K562 (cell line): ENCODE data around the gene PRELID1. TPM values are rescaled to one million over a fixed set of nuclear protein-coding genes. Genes with fewer than 3 reads are reported as not detected.

Source experiments
- CBX3 ChIP-seq, 2 experiments: IDR thresholded peaks; 1 replicate in 1 of 2; 2 replicates in 1 of 2; pipeline ENCODE4 v1.6.1; 2012; ENCODE audit warnings: inconsistent platforms in 2 of 2, low read length in 2 of 2, borderline replicate concordance in 1 of 2, control low read depth in 1 of 2
- GABPA ChIP-seq: fragments of 200-800 bp; sonication (Bioruptor generic); conservative IDR thresholded peaks from 2 replicates; pipeline ENCODE4 v1.6.1; 2016; ENCODE audit warnings: low read depth, missing genetic modification characterization, missing compliant biosample characterization
- HNRNPL ChIP-seq: fragments of 200-400 bp; formaldehyde crosslinking; IDR thresholded peaks from 2 replicates; pipeline ENCODE4 v1.6.1; 2017; ENCODE audit warnings: low read depth, mild to moderate bottlenecking, low read length
- NR2C2 ChIP-seq, 2 experiments: fragments of 200-800 bp in 1 of 2; sonication (Bioruptor generic) in 1 of 2; sonication (generic) in 1 of 2; formaldehyde crosslinking in 1 of 2; IDR thresholded peaks; 2 replicates each; pipeline versions ENCODE4 v1.6.1 to v1.8.0; 2016 to 2022; ENCODE audit warnings: mild to moderate bottlenecking in 1 of 2, missing compliant biosample characterization in 1 of 2, missing genetic modification characterization in 1 of 2, missing genetic modification reagents in 1 of 2
- PCBP1 ChIP-seq: fragments of 200-400 bp; formaldehyde crosslinking; IDR thresholded peaks from 2 replicates; pipeline ENCODE4 v1.6.1; 2018; ENCODE audit warnings: mild to moderate bottlenecking, low read depth, low read length; ENCODE audit not compliant: poor library complexity, severe bottlenecking
- SMAD3 ChIP-seq: fragments of 450-650 bp; formaldehyde crosslinking; conservative IDR thresholded peaks from 2 replicates; pipeline ENCODE4 v1.4.0; 2020; ENCODE audit warnings: mild to moderate bottlenecking
- TCF7L2 ChIP-seq: fragments of 150-350 bp; IDR thresholded peaks from 2 replicates; pipeline ENCODE4 v1.6.1; 2016; ENCODE audit warnings: low read depth, mild to moderate bottlenecking, low read length, moderate library complexity
- ZNF146 ChIP-seq: IDR thresholded peaks from one replicate; pipeline ENCODE4 v1.6.1; 2018; ENCODE audit warnings: missing compliant biosample characterization; ENCODE audit not compliant: unreplicated experiment
- polyA plus RNA-seq, 8 experiments: library from polyadenylated mRNA; depleted of rRNA in 4 of 8; stranded (reverse) in 5 of 8; unstranded in 3 of 8; fragments of >200 nt; fragmentation: Nextera tagmentation in 2 of 8; fragmentation: Illumina TruSeq in 1 of 8; extraction: Ambion mirVana in 2 of 8; extraction: Trizol in 1 of 8; gene quantifications; 2 replicates each; pipeline versions ENCODE4 v1.2.1 to v1.2.3, GENCODE V29; 2011 to 2014; ENCODE audit warnings: inconsistent platforms in 1 of 8, missing spikeins in 1 of 8
- total RNA-seq, 7 experiments: library from RNA; depleted of rRNA in 6 of 7; stranded (reverse); fragments of >200 nt in 6 of 7; fragmentation: Illumina TruSeq in 2 of 7; extraction: Trizol in 2 of 7; gene quantifications; 2 replicates each; pipeline versions ENCODE4 v1.2.1 to v1.2.3, GENCODE V29; 2011 to 2021; ENCODE audit warnings: low replicate concordance in 1 of 7
- TF ChIP-seq, protein P1 (sequence below): sonication (generic); formaldehyde crosslinking; IDR thresholded peaks from 2 replicates; pipeline ENCODE4 v1.8.0; 2022; ENCODE audit warnings: mild to moderate bottlenecking, missing genetic modification reagents
- TF ChIP-seq, protein P2 (sequence below): fragments of 250-450 bp; sonication (Bioruptor Pico); IDR thresholded peaks from 2 replicates; pipeline ENCODE4 v1.5.1; 2021; ENCODE audit warnings: mild to moderate bottlenecking
- TF ChIP-seq, protein P3 (sequence below): fragments of 250-450 bp; sonication (Bioruptor Pico); IDR thresholded peaks from 2 replicates; pipeline ENCODE4 v1.5.0; 2021; ENCODE audit warnings: mild to moderate bottlenecking, borderline replicate concordance
- TF ChIP-seq, protein P4 (sequence below): fragments of 250-450 bp; sonication (Bioruptor Pico); IDR thresholded peaks from 2 replicates; pipeline ENCODE4 v1.5.0; 2021; ENCODE audit warnings: mild to moderate bottlenecking, moderate library complexity

Gene PRELID1
- total and polyA plus RNA-seq, 9 of the 15 experiments (the other 6 are each of a cell fraction or from before 2014, with no cell fraction given): 40.1 to 484 (median 340) TPM

DNA sequence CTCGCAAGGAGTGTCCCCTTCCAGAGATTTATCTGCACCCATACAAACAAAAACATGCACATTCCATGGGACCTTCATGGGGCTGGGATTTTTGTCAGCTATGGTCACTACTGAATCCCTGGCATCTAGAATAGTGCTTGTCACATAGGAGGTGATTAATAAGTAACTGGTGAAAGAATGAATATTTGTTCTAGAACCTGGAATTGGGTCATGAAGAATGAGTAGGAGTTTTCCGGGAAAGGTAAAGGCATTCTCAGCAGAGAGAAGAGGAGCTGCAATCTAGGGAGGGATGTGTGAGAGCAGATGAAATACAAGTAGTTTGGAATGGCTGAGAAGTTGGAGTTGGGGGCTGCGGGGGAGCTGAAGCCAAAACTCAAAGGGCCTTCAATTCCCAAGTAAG is 50.7 kb downstream of the PRELID1 start (continued):
- TF ChIP-seq, protein P1, sequence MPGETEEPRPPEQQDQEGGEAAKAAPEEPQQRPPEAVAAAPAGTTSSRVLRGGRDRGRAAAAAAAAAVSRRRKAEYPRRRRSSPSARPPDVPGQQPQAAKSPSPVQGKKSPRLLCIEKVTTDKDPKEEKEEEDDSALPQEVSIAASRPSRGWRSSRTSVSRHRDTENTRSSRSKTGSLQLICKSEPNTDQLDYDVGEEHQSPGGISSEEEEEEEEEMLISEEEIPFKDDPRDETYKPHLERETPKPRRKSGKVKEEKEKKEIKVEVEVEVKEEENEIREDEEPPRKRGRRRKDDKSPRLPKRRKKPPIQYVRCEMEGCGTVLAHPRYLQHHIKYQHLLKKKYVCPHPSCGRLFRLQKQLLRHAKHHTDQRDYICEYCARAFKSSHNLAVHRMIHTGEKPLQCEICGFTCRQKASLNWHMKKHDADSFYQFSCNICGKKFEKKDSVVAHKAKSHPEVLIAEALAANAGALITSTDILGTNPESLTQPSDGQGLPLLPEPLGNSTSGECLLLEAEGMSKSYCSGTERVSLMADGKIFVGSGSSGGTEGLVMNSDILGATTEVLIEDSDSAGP (CRISPR knock-in tag): no peak
- no peak for TF ChIP-seq HNRNPL
- no peak for TF ChIP-seq SMAD3 (CRISPR knock-in tag)
- TF ChIP-seq PCBP1: no peak
- no peak for TF ChIP-seq TCF7L2
- no peak for TF ChIP-seq CBX3 (IDR thresholded peaks at IDR 0.05; ENCODE audit: borderline replicate concordance in 1 of 2, low read length in 2 of 2)
- TF ChIP-seq, protein P2, sequence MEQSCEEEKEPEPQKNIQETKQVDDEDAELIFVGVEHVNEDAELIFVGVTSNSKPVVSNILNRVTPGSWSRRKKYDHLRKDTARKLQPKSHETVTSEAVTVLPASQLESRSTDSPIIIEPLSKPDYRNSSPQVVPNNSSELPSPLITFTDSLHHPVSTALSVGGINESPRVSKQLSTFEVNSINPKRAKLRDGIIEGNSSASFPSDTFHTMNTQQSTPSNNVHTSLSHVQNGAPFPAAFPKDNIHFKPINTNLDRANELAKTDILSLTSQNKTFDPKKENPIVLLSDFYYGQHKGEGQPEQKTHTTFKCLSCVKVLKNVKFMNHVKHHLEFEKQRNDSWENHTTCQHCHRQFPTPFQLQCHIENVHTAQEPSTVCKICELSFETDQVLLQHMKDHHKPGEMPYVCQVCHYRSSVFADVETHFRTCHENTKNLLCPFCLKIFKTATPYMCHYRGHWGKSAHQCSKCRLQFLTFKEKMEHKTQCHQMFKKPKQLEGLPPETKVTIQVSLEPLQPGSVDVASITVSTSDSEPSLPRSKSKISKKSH (CRISPR knock-in tag): no peak
- TF ChIP-seq, protein P3, sequence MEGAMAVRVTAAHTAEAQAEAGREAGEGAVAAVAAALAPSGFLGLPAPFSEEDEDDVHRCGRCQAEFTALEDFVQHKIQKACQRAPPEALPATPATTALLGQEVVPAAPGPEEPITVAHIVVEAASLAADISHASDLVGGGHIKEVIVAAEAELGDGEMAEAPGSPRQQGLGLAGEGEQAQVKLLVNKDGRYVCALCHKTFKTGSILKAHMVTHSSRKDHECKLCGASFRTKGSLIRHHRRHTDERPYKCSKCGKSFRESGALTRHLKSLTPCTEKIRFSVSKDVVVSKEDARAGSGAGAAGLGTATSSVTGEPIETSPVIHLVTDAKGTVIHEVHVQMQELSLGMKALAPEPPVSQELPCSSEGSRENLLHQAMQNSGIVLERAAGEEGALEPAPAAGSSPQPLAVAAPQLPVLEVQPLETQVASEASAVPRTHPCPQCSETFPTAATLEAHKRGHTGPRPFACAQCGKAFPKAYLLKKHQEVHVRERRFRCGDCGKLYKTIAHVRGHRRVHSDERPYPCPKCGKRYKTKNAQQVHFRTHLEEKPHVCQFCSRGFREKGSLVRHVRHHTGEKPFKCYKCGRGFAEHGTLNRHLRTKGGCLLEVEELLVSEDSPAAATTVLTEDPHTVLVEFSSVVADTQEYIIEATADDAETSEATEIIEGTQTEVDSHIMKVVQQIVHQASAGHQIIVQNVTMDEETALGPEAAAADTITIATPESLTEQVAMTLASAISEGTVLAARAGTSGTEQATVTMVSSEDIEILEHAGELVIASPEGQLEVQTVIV (CRISPR knock-in tag): no peak
- no peak for TF ChIP-seq GABPA (tag)
- TF ChIP-seq ZNF146 (CRISPR knock-in tag): no peak
- TF ChIP-seq NR2C2 (CRISPR knock-in tag; IDR thresholded peaks at IDR 0.05): no peak
- TF ChIP-seq NR2C2 (tag; IDR thresholded peaks at IDR 0.05): no peak
- TF ChIP-seq, protein P4, sequence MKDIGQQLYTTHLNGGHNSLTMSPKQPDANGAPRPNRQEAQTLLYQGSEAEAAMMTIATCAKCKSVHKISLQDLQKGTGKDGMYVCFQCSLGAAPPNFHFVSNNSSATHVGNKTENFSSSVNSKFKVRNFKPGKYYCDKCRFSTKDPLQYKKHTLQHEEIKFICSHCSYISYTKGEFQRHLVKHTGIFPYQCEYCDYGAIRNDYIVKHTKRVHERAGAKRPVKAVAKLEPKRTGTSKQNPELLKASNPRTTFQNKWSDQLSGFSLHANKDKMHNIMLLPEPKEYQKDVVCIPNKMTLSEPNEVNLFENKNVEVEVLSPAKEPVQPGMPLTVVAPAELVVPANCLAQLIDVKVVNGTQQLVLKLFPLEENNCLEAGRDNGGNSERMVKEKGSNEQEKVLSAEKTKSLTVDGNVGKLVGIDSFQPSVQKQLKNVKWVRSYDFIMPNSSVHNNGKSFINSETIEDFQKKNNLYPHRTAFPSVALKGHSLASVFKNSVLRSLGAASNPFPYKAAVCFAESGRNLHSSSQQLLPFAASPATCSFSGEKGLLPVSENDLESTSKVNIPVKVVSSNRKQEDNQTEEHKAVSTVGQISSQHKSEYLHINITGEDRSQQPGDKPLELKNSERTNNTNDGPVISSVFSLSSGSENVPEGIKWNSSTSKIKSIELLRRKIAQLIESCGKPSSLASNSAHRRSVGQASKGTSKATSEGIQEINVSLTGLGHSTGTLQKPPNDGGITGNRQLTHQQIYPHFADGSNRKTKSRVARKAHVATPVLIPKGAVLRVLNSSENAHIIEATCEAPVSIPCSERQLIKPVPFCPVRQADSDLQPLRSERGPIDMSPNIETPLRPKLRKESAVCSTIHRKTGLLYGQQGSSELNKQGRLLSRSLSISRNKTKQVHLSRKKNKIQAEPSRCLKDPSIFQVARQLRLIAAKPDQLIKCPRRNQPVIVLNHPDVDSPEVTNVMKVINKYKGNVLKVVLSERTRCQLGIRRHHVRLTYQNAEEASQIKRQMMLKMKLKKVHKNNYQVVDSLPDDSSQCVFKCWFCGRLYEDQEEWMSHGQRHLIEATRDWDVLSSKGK (CRISPR knock-in tag): no peak
